HT1080 (cell line): ENCODE measurements around the gene CDYL2. TPM values are rescaled to one million over a fixed set of nuclear protein-coding genes. Genes with fewer than 3 reads are reported as not detected.
A peak's percentile ranks its signal among the peaks of the same experiment; 100 is the strongest.

Experiments
- DNase-seq: peaks from one replicate; pipeline ENCODE4 v3.0.0-alpha.2; 2015; ENCODE audit warnings: low read depth
- total RNA-seq: library from RNA; depleted of rRNA; stranded (reverse); fragments of >200 nt; shearing (Covaris generic); gene quantifications from 2 replicates; pipeline ENCODE4 v1.2.3, GENCODE V29; 2014

Gene CDYL2
- total RNA-seq, 1 experiment from 2014 or later = 10.3 TPM

GRCh38 chr16:80707686-80708085 is 96.7 kb downstream of the CDYL2 start:
- peak; percentile 11 for DNase-seq

GRCh38 chr16:80705596-80705995 is 98.8 kb downstream of the CDYL2 start:
- no peak for DNase-seq

- no peak for DNase-seq
These were observed 99.5 kb downstream of the CDYL2 start for GRCh38 chr16:80704751-80705505.

GRCh38 chr16:80703131-80704071 is 101.0 kb downstream of the CDYL2 start:
- no peak for DNase-seq

- DNase-seq = no peak
These were observed 101.7 kb downstream of the CDYL2 start for GRCh38 chr16:80702696-80703095.

- no peak for DNase-seq
These were observed 103.8 kb downstream of the CDYL2 start for GRCh38 chr16:80700558-80700957.

GRCh38 chr16:80695020-80695419 is 109.4 kb downstream of the CDYL2 start:
- DNase-seq = no peak

- DNase-seq = no peak
These were observed 110.8 kb downstream of the CDYL2 start for GRCh38 chr16:80693553-80693952.

- DNase-seq = no peak
These were observed 112.1 kb downstream of the CDYL2 start for GRCh38 chr16:80692270-80692669.

- DNase-seq = peak; percentile 14
These were observed 113.2 kb downstream of the CDYL2 start for GRCh38 chr16:80691111-80691741.

GRCh38 chr16:80689487-80689886 is 114.9 kb downstream of the CDYL2 start:
- DNase-seq = no peak

- DNase-seq = no peak
These were observed 116.8 kb downstream of the CDYL2 start for GRCh38 chr16:80687606-80688005.

- no peak for DNase-seq
These were observed 119.5 kb downstream of the CDYL2 start for GRCh38 chr16:80684906-80685305.

- DNase-seq = no peak
These were observed 120.1 kb downstream of the CDYL2 start for GRCh38 chr16:80684136-80684765.

GRCh38 chr16:80683646-80684045 is 120.8 kb downstream of the CDYL2 start:
- DNase-seq = no peak

- DNase-seq = peak; percentile 76
These were observed 121.9 kb downstream of the CDYL2 start for GRCh38 chr16:80682421-80683070.

- no peak for DNase-seq
These were observed 123.0 kb downstream of the CDYL2 start for GRCh38 chr16:80681436-80681835.

- no peak for DNase-seq
These were observed 123.6 kb downstream of the CDYL2 start for GRCh38 chr16:80680839-80681238.

GRCh38 chr16:80680046-80680445 is 124.4 kb downstream of the CDYL2 start:
- DNase-seq = no peak

GRCh38 chr16:80674884-80675283 is 129.5 kb downstream of the CDYL2 start:
- DNase-seq = no peak

- no peak for DNase-seq
These were observed 132.0 kb downstream of the CDYL2 start for GRCh38 chr16:80672379-80672778.
